DMS53 (cell line): ENCODE results near the gene SIRPG.
A peak's percentile ranks its signal among the peaks of the same experiment; 100 is the strongest.
"Not testable (repeated sequence)": the region's sequence is repeated elsewhere in the genome, so short reads cannot be mapped to it uniquely, and the experiment has no call there.

Source experiments
- DNase-seq: peaks from one replicate; lab custom pipeline; 2025; lab: John Stamatoyannopoulos, UW

Gene SIRPG

DNA sequence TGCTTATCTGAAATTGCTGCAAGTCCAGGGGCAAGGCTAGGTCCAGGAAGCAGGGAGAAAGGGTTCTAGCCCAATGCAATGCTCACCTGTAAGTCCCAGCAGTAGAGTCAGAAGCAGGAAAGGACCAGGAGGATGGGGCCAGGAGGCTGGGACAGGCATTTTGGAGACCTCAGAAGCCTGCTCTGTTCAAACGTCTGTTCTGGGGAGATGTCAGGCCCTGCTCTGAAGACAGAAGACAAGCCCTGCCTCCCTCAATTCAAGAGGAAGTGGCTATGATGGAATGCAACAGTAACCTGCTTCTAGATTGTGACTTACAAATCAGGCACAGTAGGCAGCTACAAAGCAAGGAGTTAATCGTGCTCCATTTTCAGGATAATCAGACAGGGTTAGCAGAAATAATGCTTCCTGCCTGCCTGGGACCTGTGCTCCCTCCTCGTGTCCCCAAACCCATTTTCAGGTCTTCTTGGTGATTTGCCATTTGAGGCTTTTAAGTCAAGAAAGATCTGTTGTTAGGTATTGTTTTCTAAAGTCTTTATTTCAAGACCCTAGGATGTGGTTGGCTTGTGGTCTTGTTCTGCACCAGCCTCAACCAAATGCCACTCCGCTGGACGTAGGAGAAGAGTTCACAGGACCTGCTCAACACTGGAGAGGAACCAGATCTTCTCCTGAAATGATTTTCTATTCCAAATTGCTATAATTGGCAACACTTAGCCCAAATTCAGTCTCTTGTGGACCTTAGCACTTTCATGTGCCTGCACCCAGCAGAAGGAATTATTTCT lies at the start of gene SIRPG:
Gene SIRPG (minus strand): TSS at position 224 of the 779 bp plus-strand sequence. CDS start 65 bp downstream, at position 159.
- no peak for DNase-seq

DNA sequence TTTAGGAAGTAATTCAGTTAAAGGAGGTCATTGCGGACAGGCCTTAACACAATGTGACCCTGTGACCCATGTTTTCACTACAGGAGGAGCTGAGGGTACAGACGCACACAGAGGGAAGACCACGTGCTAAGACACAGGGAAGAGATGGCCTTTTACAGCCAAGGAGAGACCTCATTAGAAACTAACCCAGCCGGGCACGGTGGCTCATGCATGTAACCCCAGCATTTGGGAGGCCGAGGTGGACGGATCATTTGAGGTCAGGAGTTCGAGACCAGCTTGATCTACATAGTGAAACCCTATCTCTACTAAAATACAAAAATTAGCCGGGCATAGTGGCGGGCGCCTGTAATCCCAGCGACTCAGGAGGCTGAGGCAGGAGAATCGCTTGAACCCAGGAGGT lies 49.3 kb upstream of the SIRPG start:
- not testable (repeated sequence) for DNase-seq

DNA sequence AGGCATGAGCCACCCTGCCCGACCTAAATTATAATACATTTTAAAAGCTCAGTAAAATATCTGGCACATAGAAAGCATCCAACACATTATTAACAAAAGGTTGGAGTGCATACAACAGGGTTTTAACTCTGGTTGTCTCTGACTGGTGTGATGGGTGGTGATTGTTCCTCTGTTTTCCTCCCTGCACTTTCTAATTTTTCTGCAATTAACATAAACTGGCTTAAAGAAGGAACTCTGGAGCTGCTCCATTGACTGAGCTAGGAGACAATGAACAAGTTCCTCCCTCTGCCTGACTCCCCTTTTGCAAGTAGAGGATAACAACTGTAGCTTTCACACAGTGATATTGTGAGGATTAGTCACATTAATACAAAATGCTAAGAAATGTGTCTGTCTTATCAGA lies 48.5 kb upstream of the SIRPG start:
- DNase-seq = no peak

DNA sequence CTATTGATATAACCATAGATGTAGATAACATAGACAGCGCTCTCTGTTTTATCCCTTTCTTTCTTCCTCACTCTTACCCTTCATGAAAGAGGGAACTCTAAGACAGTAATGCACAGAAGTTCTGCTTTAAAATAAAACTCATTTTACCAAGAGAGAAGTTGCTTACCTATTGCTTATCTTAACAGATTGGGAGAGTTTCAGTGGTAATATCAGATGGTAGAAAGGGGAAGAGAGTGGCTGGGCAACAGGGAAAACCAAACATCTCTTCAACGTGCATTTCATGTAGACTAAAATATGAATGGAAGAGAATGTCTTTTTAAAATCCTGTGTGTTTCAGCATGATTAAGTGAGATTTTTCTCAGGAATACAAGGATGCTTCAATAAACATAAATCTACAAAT lies 45.3 kb upstream of the SIRPG start:
- DNase-seq = no peak

DNA sequence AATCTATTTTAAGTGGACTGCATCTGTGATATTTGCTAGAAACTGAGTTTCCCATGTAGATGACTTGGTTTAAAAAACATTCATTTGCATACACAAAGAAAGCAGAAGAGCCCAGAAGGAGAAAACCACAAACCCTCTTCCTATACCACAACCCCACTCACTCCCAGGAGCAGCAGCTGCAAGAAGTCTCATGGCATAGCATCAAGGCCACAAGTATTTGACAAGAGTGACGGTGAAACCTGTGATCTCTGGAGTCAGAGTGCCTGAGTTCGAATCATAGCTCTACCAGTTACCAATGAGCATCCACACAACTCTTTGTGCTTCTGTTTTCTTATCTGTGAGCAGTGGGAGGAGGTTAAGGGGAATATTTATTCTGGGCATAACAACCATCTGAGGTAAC lies 44.7 kb upstream of the SIRPG start:
- DNase-seq = no peak

DNA sequence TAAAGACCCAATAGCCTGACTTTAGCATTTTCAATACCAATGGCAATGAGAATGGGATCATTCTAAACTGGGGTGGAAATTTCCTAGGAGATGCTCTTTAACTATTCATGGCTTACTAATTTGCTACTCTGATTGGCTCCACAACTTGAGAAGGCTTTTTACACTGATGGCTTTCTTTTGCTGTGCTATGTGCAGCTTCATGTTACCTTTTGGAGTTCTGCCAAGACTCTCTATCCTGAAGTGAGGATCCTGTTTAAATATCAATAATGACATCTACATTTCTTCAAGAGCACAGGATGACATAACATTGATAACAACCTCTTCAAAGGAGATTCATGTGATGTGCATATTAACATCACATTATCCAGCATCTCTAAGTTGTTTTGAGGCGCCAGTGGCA lies 43.4 kb upstream of the SIRPG start:
- peak; percentile 42 for DNase-seq

DNA sequence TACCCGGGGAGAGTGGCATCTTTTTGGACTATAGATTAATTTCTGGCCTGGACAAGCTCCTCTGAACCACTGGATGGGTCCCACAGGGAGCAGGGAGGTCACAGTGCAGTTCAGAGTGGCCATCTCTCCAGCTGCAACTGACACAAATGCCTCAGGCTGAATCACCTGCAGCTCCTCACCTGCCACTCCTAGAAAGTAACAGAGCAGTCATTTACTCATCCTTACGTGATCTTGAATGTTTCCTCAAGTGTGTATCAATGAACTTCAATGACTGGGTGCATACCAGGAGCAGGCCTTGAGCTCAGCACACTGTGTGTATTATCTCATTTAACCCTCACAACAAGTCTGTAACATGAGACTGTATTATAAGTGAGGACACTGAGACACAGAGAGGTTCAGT lies 40.0 kb upstream of the SIRPG start:
- DNase-seq = no peak

DNA sequence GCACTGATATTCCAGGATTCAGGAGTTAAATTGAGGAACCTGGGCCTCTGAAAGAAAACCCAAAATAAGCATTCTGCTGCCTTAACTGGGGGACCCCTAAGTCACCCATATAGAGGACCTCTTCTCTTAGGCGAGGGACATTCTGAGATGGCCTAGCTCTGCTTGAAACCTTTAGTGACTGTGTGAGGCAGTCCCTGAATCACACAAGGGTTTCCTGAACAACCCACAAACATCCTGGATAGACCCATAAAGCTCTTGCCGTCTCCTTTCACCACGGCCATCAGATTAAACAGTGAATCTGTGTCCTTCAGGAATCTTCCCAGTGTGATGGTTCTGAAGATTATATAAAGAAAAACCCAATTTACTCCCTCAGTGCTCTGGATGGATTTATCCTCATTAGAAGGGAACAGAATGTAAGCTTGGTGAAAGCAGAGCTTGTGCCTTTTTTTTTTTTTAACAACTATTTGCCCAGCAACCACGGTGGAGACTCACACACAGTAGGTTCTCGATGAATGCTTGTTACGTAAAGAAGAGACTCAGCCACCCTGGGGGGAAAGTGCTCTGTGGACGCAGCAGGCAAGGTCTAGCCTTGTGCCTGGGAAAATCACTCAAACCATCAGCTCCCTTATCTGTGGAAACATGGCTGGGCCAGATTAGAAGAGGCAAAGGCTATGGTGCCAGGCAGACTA lies 39.1 kb upstream of the SIRPG start:
- DNase-seq = no peak

DNA sequence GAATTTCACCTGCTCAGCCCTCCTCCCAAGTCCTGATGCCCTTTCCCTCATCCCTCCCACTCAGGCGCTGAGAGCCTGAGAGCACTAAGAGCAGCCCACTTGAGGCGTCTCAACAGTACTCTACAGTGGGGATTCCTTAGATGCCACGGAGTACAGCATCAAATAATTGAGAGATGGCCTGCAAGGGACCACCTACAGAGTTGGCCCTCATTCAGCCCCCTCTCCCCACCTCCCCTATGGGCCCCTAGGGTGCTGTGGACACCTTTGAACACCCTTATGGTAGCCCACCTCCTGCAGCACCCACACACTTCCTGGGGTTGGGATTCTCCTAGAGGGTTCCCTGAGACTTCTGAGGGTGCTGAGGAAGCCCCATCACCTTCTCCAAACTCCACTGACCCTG lies 37.1 kb upstream of the SIRPG start:
- no peak for DNase-seq

DNA sequence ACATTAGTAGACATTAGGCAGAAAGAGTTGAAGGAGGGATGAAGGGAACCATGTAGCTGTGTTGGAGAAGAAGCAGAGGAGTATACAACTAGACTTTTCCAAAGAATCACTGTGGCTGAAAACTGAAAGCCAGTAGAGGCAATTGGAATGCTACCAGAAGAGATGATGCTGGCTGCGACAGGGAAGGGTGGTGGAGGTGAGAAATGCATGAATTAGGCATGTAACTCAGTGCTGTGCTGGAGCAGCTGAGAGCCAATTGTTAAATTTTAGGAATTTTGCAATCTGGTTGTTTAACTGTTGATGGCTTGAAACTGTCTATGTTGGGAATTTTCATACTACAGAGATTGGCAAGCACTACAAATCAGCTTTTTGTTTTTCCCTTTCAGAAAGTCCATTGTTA lies 35.8 kb upstream of the SIRPG start:
- DNase-seq = no peak

DNA sequence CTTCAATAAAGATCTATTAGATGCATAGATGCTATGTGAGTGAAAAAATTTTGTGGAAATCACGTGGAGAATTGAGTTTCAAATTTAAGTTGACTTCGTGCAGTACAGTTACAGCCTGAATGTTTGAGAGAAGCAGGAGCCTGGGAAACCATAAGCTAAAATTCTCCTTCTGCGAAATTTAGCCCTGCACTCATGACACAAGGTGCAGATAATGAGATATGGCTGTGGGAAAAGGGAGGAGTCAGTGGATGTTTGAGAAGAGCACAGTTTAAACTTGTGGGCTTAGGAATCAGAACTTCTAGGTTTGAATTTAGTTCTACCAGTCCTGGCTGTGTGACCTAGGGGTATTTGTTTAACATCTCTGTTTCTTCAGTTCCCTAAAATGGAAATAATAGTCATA lies 32.1 kb upstream of the SIRPG start:
- DNase-seq = no peak

DNA sequence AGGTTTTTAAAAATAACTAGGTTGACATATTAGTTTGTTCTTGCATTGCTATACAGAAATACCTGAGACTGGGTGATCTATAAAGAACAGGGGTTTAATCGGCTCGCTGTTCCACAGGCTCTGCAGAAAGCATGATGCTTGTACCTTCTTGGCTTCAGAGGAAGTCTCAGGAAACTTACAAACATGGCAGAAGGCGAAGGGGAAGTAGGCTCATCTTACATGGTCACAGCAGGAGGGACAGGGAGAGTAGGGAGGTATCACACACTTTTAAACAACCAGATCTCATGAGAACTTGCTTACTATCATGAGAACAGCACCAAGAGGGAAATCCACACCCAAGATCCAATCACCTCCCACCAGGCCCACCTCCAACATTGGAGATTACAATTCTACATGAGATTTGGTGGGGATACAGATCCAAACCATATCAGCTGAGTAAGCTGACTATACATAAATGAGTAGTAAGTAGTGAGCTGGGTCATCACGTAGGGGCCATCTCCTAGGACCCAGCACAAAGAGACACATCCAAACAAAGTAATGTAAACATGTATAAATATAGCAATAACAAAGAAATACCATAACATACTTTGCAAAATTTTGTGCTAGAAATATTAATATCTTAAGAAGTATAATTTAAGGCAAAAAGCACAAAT lies 31.4 kb upstream of the SIRPG start:
- no peak for DNase-seq

DNA sequence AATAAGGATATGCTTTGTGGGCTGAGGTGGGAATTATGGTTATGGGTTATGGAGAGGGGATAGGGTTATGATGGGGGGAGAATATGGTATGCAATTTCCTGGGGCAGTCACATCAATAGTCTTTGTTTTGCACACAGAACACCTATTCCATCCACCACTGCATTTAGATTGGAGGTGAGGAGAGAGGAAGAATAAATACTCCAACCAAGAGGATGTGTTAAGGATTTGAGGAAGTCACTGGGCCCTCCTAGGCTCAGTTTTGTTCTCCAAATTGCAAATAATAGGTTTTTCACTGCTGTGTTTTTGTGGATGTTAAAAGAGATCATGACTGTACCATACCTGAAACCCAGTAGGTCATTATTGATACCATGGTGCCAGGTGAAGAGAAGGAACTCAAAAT lies 29.5 kb upstream of the SIRPG start:
- no peak for DNase-seq

DNA sequence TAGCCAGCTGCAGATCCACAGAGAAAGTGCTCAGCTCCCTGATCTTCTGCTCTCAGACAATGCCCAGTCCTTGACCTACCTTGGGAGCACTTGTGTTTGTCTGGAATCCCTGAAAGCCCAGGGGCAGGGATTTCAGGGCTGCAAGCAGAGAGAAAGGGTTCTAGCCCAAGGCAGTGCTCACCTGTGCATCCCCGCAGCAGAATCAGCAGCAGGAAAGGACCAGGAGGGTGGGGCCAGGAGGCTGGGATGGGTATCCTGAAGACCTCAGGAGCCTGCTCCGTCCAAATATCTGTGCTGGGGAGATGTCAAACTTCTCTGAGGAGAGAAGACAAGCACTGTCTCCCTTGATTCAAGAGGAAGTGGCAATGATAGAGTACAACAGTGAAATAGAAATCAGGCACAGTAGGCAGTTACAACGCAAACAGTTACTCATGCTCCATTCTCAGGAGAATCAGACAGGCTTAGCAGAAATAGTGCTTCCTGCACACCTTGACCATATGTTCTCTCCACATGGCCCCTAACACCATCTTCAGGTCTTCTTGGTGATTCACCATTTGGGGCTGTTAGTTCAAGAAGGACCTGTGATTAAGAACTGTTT lies 28.7 kb upstream of the SIRPG start:
- no peak for DNase-seq

DNA sequence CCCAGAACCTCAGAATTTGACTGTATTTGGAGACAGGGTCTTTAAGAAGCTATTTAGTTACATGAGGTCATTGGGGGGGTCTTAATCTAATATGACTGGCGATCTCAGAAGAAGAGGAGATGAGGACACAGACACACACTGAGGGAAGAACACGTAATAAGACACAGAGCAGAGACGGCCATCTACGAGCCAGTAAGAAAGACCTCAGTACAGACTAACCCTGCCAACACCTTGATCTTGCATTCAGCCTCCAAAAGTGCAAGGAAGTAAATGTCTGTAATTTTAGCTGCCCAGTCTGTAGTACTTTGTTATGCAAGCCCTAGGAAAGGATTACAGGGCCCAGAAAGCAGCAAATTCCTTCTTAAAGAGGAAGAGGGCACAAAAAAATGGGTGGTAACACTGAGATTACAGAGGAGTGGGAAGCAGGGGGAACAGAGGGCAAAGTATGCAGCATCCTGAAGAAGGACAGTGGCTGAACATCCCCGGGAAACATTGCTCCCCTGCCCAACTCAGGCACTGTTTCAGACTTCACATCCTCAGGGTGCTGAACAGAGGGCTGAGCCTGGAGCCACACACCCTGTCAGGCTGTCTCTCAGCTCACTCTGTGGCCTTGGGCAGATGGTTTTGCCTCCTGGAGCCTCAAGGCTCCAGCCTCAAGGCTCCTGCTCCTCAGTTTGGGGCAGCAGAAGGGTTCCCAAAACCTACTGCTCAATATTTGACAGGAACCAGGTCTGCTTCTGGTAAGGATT lies 27.9 kb upstream of the SIRPG start:
- DNase-seq = no peak

DNA sequence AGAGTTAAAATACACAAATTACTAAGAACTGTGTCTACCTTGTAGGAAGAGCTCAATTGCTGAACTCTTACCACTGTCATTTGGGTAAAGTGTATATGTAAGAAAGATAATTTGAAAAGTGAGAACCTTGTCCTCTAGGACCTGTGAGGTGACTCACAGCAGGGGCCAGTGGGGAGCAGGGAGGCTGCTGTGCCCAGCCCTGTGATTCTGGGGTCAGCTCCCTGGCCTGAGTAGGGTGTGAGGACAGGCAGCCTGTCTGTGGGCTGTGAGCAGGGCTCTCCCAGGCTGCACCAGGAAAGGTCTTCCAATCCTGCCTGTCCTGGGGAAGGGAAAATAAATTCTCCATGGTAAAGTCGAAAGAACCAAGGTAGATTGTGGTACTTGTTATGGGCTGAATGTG lies 27.3 kb upstream of the SIRPG start:
- no peak for DNase-seq

DNA sequence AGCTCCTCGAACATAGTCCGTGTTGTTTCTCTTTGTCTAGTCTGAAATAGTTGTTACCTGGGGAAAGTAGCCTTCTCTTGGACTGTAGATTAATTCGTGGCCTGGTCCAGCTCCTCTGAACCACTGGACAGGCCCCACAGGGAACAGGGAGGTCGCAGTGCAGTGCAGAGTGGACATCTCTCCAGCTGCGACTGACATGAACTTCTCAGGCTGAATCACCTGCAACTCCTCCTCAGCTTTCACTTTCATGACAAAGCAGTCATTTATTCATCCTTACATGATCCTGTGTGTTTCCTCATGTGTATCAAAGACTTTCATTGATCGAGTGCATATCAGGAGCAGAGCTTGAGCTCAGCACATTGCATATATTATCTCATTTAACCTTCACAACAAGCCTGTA lies 19.1 kb upstream of the SIRPG start:
- no peak for DNase-seq

DNA sequence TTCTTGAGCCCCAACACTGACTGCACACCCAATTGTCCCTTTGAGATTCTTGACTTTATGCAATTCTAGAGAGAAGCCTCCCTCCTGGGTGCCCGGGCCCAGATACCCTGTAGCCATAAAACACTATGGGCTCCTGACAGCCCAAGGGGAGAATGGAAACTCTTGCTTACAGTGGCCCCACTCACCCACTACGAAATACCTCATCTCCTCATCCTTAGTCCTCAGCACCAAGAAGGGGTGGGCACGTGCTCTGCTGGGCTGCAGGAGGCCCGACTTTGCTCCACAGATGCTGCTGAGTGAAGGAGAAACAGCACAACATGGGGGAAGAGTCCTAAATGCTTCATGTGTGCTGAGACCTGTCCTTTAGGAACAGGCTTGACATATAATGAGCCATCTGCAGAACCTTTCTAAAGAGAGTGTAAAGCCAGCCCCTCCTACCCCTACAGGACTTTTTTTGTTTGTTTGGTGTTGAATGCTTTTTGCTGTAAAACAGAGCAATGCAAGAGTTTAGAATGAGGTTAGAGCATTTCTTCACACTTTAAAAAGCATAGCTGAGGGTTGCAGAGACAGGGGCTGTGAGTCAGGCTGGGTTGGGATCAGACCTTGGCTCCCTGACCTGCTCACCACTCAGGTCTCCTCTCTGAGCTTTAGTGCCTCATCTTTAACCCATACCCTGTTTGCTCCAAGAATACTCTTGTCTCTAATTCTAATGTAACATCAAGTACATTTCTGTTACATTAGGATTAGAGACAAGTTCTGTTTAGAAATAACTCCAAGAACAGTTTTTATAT lies 17.6 kb upstream of the SIRPG start:
- DNase-seq = no peak

DNA sequence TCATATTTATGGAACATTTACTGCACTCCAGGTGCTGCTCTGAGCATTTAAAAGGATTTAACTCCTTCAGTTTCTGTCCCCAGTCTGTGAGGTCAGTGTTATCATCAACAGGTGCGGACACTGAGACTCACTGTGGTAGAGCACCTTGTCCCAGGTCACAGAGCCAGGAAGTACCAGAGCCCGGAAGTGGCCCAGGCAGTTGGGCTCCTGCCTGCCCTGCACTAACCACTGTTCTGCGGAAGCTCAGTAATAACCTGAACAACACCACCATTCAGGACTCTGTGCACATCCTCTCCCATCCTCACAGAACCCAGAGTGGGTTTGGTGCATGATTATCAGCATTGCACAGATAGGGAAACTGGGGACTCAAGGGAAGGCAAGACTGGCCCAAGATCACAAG lies 16.8 kb upstream of the SIRPG start:
- no peak for DNase-seq

DNA sequence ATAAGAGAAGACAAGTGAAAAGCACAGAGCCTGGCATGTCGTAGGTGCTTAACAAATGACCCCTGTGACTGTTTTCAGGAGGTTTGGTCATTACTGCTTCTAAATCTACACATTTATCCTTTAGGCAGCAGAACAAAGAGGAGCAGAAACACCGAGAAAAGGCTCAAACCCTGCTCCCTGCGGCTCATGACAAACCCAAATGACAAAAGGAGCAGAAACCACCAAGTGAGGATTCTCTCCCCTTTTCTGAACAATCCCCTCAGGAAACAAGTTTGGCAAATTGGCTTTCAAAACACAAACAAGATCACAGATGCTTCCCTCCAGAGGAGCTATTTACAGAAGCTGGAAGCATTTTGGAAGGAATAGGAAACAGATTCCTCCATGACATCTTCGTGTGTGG lies 15.8 kb upstream of the SIRPG start:
- DNase-seq = no peak

DNA sequence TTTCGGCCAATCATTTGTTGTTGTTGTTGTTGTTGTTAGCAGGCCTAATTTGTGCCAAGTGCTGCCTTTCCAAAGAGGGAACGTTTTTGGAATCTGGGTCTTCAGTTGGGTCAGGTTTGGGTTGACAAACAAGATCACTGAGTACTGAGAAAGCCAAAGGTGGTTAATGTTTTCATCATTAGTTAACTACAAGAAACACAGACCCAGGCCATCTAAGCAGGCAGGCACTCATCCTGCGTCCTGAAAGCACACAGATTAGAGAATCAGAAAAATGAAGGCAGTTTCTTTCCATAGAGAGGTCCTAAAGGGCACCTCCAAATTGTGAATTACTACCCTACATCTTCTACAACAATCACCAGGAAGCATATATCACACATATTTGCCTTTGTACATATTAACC lies 15.1 kb upstream of the SIRPG start:
- no peak for DNase-seq
